ENCODE measurements around the gene YEATS4.

Gene YEATS4

DNA sequence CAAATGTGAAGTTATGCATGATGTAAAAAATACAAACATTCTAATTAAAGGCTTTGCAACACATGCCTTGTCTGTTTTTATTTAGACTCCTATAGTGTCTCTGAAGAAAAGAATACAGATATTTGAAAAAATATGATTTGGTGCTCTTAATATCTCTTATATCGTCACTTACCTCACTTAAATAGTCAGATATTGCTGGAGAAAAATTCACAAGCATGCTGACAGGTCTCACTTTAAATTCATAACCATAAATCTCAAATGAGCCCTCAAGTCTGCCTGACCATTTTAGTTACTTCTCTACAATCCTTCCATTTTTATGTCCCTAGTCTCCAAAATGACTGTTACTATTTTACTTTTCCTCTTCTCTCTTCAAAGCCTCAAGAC, 5.4 kb upstream of the YEATS4 start:
- TF ChIP-seq, protein P1, sequence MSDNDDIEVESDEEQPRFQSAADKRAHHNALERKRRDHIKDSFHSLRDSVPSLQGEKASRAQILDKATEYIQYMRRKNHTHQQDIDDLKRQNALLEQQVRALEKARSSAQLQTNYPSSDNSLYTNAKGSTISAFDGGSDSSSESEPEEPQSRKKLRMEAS (IDR thresholded peaks at IDR 0.05) = no peak
- TF ChIP-seq NFIC (IDR thresholded peaks at IDR 0.05) = no peak
- TF ChIP-seq TEAD4 (IDR thresholded peaks at IDR 0.05) = no peak
- no peak for TF ChIP-seq ZBTB7A (IDR thresholded peaks at IDR 0.05; ENCODE audit: low read depth)
- TF ChIP-seq, protein P2, sequence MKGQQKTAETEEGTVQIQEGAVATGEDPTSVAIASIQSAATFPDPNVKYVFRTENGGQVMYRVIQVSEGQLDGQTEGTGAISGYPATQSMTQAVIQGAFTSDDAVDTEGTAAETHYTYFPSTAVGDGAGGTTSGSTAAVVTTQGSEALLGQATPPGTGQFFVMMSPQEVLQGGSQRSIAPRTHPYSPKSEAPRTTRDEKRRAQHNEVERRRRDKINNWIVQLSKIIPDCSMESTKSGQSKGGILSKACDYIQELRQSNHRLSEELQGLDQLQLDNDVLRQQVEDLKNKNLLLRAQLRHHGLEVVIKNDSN (IDR thresholded peaks at IDR 0.05) = no peak
- TF ChIP-seq CEBPB (IDR thresholded peaks at IDR 0.05) = no peak
- no peak for TF ChIP-seq RAD21 (IDR thresholded peaks at IDR 0.05; ENCODE audit: low read depth)
- TF ChIP-seq EP300 (IDR thresholded peaks at IDR 0.05; ENCODE audit: borderline replicate concordance) = no peak
- no peak for TF ChIP-seq CREB1 (IDR thresholded peaks at IDR 0.05; ENCODE audit: low read depth)
- TF ChIP-seq TCF12 (IDR thresholded peaks at IDR 0.05; ENCODE audit: low read depth) = no peak
- TF ChIP-seq FOXM1 (IDR thresholded peaks at IDR 0.05; ENCODE audit: borderline replicate concordance, low read depth) = no peak
- TF ChIP-seq, protein P3, sequence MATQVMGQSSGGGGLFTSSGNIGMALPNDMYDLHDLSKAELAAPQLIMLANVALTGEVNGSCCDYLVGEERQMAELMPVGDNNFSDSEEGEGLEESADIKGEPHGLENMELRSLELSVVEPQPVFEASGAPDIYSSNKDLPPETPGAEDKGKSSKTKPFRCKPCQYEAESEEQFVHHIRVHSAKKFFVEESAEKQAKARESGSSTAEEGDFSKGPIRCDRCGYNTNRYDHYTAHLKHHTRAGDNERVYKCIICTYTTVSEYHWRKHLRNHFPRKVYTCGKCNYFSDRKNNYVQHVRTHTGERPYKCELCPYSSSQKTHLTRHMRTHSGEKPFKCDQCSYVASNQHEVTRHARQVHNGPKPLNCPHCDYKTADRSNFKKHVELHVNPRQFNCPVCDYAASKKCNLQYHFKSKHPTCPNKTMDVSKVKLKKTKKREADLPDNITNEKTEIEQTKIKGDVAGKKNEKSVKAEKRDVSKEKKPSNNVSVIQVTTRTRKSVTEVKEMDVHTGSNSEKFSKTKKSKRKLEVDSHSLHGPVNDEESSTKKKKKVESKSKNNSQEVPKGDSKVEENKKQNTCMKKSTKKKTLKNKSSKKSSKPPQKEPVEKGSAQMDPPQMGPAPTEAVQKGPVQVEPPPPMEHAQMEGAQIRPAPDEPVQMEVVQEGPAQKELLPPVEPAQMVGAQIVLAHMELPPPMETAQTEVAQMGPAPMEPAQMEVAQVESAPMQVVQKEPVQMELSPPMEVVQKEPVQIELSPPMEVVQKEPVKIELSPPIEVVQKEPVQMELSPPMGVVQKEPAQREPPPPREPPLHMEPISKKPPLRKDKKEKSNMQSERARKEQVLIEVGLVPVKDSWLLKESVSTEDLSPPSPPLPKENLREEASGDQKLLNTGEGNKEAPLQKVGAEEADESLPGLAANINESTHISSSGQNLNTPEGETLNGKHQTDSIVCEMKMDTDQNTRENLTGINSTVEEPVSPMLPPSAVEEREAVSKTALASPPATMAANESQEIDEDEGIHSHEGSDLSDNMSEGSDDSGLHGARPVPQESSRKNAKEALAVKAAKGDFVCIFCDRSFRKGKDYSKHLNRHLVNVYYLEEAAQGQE (IDR thresholded peaks at IDR 0.05; ENCODE audit: low read depth) = no peak
- no peak for TF ChIP-seq EGR1 (IDR thresholded peaks at IDR 0.05)

DNA sequence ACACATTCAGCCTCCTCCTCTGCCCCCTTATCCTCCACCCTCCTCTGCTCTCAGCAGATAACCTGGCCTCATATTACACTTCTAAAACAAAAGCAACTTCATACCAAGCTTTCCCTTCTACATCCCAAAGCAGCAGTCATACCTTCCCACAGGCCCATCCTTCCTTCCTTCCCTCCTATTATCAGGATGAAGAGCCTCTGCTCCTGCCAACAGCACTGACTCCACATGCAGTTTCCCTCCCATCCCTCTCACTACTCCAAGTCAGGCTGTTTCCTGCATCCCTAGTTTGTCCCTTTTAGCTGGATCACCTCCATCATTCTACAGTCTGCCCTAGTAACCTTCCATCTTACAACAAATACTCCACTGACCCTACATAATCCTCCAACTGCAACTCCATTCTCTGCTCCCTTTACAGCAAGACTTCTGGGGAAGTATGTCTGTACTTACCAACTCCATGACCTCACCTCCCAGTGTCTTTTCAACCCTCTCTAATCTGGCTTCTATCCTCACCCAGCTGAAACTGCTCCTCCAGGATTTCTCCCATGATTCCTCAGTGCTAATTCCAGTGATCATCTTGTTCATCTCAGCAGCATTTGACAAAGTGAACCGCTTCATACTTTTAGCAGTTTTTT, 4.9 kb upstream of the YEATS4 start:
- TF ChIP-seq CEBPB (IDR thresholded peaks at IDR 0.05) (no peak), ZBTB7A (IDR thresholded peaks at IDR 0.05; ENCODE audit: low read depth) (no peak), NFIC (IDR thresholded peaks at IDR 0.05) (no peak), TAF1 (IDR thresholded peaks at IDR 0.05; ENCODE audit: low read depth) (no peak), TEAD4 (IDR thresholded peaks at IDR 0.05) (no peak)

DNA sequence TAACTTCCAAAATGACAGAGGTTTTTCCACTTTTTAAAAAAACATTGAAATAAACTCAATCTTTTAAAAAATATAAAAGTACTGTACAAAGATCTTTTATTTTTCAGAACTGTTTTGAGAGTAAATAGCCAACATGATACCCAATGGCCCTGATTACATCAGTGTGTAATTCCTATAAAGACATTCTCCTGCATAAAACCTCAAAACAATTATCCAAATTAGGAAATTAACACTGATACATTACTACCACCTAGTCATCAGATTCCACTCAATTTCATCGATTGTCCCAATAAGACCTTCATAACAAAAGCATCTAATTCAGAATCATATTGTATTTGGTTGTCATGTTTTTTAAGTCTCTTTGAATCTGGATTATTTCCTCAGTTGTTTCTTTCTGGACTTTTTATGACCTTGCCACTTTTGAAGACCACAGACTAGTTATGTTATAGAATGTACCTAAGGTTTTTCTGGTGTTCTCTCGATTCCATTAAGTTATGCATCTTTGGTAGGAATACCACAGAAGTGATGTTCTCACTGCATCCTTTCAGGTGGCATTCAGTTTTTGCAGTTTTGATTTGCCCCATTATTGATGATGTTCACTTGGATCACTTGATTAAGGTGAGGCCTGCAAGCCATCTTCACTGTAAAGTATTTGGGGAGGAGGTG, 4.0 kb upstream of the YEATS4 start:
- TF ChIP-seq ZBTB7A (IDR thresholded peaks at IDR 0.05; ENCODE audit: low read depth) (no peak), YY1 (IDR thresholded peaks at IDR 0.05; ENCODE audit: low read depth) (no peak), TCF12 (IDR thresholded peaks at IDR 0.05; ENCODE audit: low read depth) (no peak), CREB1 (IDR thresholded peaks at IDR 0.05; ENCODE audit: low read depth) (no peak), TEAD4 (IDR thresholded peaks at IDR 0.05) (no peak), EP300 (IDR thresholded peaks at IDR 0.05; ENCODE audit: borderline replicate concordance) (no peak), FOXM1 (IDR thresholded peaks at IDR 0.05; ENCODE audit: borderline replicate concordance, low read depth) (no peak), RAD21 (IDR thresholded peaks at IDR 0.05; ENCODE audit: low read depth) (no peak), TAF1 (IDR thresholded peaks at IDR 0.05; ENCODE audit: low read depth) (no peak), EGR1 (IDR thresholded peaks at IDR 0.05) (no peak)
- TF ChIP-seq, protein P3 (IDR thresholded peaks at IDR 0.05; ENCODE audit: low read depth) = no peak
- TF ChIP-seq, protein P2 (IDR thresholded peaks at IDR 0.05) = no peak
- TF ChIP-seq, protein P1 (IDR thresholded peaks at IDR 0.05) = no peak

DNA sequence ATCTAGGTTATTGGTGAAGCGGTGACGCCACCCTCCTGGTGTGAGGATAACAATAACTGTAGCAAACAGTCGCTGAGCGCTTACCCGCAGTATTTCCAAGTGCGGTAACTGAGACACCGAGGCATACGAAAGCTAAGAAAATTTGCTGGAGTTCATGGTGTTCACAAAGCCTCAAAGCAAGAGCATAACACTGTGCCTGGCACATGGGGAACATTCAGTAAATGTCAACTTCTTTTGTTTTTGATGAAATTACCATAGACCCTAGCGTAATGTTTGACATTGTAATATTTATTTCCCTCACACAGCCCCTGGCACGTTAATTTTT, 767 bp downstream of the YEATS4 start:
- no peak for TF ChIP-seq FOXM1 (IDR thresholded peaks at IDR 0.05; ENCODE audit: borderline replicate concordance, low read depth)
- TF ChIP-seq, protein P1 (IDR thresholded peaks at IDR 0.05) = no peak
- TF ChIP-seq YY1 (IDR thresholded peaks at IDR 0.05; ENCODE audit: low read depth) = no peak
- TF ChIP-seq TEAD4 (IDR thresholded peaks at IDR 0.05) = peak; percentile 25; the same call in 1 of the 2 replicates
- TF ChIP-seq, protein P3 (IDR thresholded peaks at IDR 0.05; ENCODE audit: low read depth) = no peak
- no peak for TF ChIP-seq RAD21 (IDR thresholded peaks at IDR 0.05; ENCODE audit: low read depth)
- TF ChIP-seq ZBTB7A (IDR thresholded peaks at IDR 0.05; ENCODE audit: low read depth) = no peak
- no peak for TF ChIP-seq NFIC (IDR thresholded peaks at IDR 0.05)

Data from Ishikawa (cell line).